HG03469 (cell line): Measurements from ENCODE around the gene ZBED5.

Experiments used
- ATAC-seq: cut with Tn5 transposase; IDR thresholded peaks from one replicate; pipeline ENCODE4 v1.9.1; 2021; ENCODE audit warnings: mild to moderate bottlenecking, moderate library complexity, moderate number of reproducible peaks; ENCODE audit not compliant: unreplicated experiment

Gene ZBED5

GRCh38 chr11:10881892-10882291 is 24.0 kb upstream of the ZBED5 start:
- ATAC-seq: no peak

- ATAC-seq: no peak
Measured at GRCh38 chr11:10878408-10879214, 20.8 kb upstream of the ZBED5 start.

GRCh38 chr11:10876158-10876557 is 18.3 kb upstream of the ZBED5 start:
- ATAC-seq: no peak

GRCh38 chr11:10875430-10876021 is 17.7 kb upstream of the ZBED5 start:
- no peak for ATAC-seq

GRCh38 chr11:10872097-10872496 is 14.2 kb upstream of the ZBED5 start:
- no peak for ATAC-seq

GRCh38 chr11:10868352-10868751 is 10.5 kb upstream of the ZBED5 start:
- no peak for ATAC-seq

- ATAC-seq: no peak
Measured at GRCh38 chr11:10866893-10867331, 9.1 kb upstream of the ZBED5 start.

- no peak for ATAC-seq
Measured at GRCh38 chr11:10865837-10866270, 8.0 kb upstream of the ZBED5 start.

- no peak for ATAC-seq
Measured at GRCh38 chr11:10864688-10865087, 6.8 kb upstream of the ZBED5 start.

- no peak for ATAC-seq
Measured at GRCh38 chr11:10862446-10862845, 4.6 kb upstream of the ZBED5 start.

GRCh38 chr11:10861799-10862198 is 3.9 kb upstream of the ZBED5 start:
- ATAC-seq: no peak

GRCh38 chr11:10861047-10861446 is 3.2 kb upstream of the ZBED5 start:
- ATAC-seq: no peak

GRCh38 chr11:10858439-10859325 is 829 bp upstream of the ZBED5 start:
- ATAC-seq: no peak

- ATAC-seq: peak; percentile 1
Measured at GRCh38 chr11:10857459-10857708, 469 bp downstream of the ZBED5 start.

GRCh38 chr11:10856689-10857458 is 979 bp downstream of the ZBED5 start:
- no peak for ATAC-seq

GRCh38 chr11:10855295-10855694 is 2.6 kb downstream of the ZBED5 start:
- ATAC-seq: no peak

GRCh38 chr11:10847960-10848860 is 9.6 kb downstream of the ZBED5 start:
- no peak for ATAC-seq

- ATAC-seq: no peak
Measured at GRCh38 chr11:10846660-10847059, 11.2 kb downstream of the ZBED5 start.

GRCh38 chr11:10845589-10845988 is 12.3 kb downstream of the ZBED5 start:
- ATAC-seq: no peak

GRCh38 chr11:10844796-10845195 is 13.1 kb downstream of the ZBED5 start:
- ATAC-seq: no peak
